Measurements from ENCODE around the gene ZBTB16.

Gene ZBTB16

GRCh38 chr11:114132944-114133394 is 73.5 kb downstream of the ZBTB16 start:
- peak; percentile 82 for DNase-seq

- DNase-seq = peak; percentile 33
Observed at GRCh38 chr11:114133548-114134329, 74.2 kb downstream of the ZBTB16 start.

- peak; percentile 92 for DNase-seq
Observed at GRCh38 chr11:114134870-114135269, 75.4 kb downstream of the ZBTB16 start.

- DNase-seq = peak; percentile 78
Observed at GRCh38 chr11:114135737-114136151, 76.2 kb downstream of the ZBTB16 start.

- DNase-seq = no peak
Observed at GRCh38 chr11:114136686-114137640, 77.5 kb downstream of the ZBTB16 start.

GRCh38 chr11:114137838-114138237 is 78.3 kb downstream of the ZBTB16 start:
- no peak for DNase-seq

GRCh38 chr11:114138411-114138810 is 78.9 kb downstream of the ZBTB16 start:
- DNase-seq = no peak

GRCh38 chr11:114140826-114141225 is 81.3 kb downstream of the ZBTB16 start:
- no peak for DNase-seq

- no peak for DNase-seq
Observed at GRCh38 chr11:114141863-114142580, 82.5 kb downstream of the ZBTB16 start.

GRCh38 chr11:114142707-114143106 is 83.2 kb downstream of the ZBTB16 start:
- DNase-seq = no peak

- DNase-seq = peak; percentile 51
Observed at GRCh38 chr11:114145166-114145775, 85.8 kb downstream of the ZBTB16 start.

GRCh38 chr11:114147375-114148012 is 88.0 kb downstream of the ZBTB16 start:
- DNase-seq = peak; percentile 48

- DNase-seq = peak; percentile 14
Observed at GRCh38 chr11:114148013-114148382, 88.5 kb downstream of the ZBTB16 start.

GRCh38 chr11:114149689-114150407 is 90.3 kb downstream of the ZBTB16 start:
- DNase-seq = no peak

GRCh38 chr11:114150671-114151070 is 91.2 kb downstream of the ZBTB16 start:
- DNase-seq = no peak

- DNase-seq = no peak
Observed at GRCh38 chr11:114151631-114152030, 92.1 kb downstream of the ZBTB16 start.

- DNase-seq = no peak
Observed at GRCh38 chr11:114152162-114152561, 92.7 kb downstream of the ZBTB16 start.

GRCh38 chr11:114152785-114153184 is 93.3 kb downstream of the ZBTB16 start:
- DNase-seq = no peak

- DNase-seq = no peak
Observed at GRCh38 chr11:114153224-114153623, 93.7 kb downstream of the ZBTB16 start.

- DNase-seq = no peak
Observed at GRCh38 chr11:114154271-114155047, 94.9 kb downstream of the ZBTB16 start.

GRCh38 chr11:114155116-114155515 is 95.6 kb downstream of the ZBTB16 start:
- DNase-seq = no peak
